ENCODE results near the gene SF1. TPM values are rescaled to one million over a fixed set of nuclear protein-coding genes. Genes with fewer than 3 reads are reported as not detected.

The SF1 gene
- total RNA-seq, 2 experiments from 2014 or later = 519 to 524 TPM

DNA sequence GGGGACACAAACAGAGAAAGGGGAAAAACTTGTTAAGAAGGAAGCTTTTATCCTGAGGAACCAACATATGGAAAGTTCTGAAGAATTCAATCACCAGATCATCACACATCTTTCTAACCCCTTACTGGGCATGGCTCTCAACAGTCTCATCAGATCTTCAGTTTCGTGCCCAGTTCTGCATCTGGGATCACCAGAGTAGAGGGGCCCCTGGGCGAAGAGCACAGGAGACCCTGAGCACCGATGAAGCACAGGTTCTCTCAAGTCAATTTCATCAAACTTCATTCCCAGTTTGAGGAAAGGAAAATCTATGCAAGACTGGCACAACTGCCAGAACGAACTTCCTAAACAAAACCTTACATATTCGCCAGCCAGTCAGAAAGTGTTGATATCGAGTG, 10.0 kb downstream of the SF1 start:
- Mint-ChIP-seq H3K4me1 (peaks cover 67% of the 10 kb centered on the region), H3K36me3 (peaks cover 57% of the 10 kb centered on the region), H3K9me3 (no peaks in the 10 kb centered on the region), H3K4me3 (no peak overlapping the region), H3K27ac (no peak overlapping the region), H3K27me3 (no peaks in the 10 kb centered on the region)
- POLR2A ChIA-PET = interaction anchor here (10.4 to 14.2 kb wide), 2 partner anchors 7 to 23 kb away, joined by 157 to 278 read pairs; partner anchors contain the start of genes RASGRP2 and SF1
- ATAC-seq (ENCODE audit: low read depth) = no peak
- no peak for DNase-seq

DNA sequence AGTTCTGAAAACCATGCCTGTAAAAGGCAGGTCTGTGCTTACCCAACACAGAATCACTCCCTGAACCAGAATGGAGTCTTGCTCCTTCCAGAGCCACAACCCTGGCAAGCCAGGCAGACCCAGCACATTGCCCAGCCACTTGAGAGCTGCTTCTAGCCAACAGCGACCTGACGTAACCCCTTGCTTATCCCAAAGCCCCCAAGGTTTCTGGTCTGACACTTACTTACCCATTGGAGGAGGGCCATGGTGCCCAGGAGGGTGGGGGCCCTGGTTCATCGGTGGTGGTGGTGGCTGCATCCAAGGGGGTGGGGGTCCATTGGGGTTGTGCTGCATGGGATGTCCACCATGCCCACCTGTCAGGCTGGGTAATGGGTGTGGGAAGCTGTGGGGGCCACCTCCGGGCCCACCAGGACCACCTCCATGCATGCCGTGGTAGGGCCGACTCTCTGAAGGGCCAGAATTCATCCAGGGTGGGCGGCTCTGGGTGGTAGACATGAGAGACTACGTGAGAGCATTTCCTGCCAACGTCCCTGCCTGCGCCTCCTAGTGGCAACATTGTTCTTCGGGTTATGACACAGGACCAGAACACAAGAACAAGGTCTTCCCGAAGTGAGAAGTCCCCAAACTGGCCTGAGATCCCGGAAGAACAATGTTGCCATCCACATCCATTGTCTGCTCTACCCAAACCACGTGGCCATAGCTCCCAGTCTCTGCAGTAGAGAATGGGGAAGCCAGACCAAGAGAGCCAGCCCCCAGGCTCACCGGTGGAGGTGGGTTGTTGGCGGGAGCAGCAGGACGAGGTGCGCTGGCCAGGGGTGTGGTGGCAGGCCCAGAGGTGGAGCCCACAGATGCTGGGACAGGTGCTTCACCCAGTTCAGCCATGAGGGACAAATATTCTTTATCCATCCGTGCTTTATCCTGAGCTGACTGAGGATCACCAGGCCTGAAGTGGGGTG, 10.7 kb downstream of the SF1 start:
- Mint-ChIP-seq H3K27me3 (no peaks in the 10 kb centered on the region), H3K4me3 (peak overlapping the region; percentile 39), H3K36me3 (peaks cover 56% of the 10 kb centered on the region), H3K27ac (peak overlapping the region; percentile 70), H3K4me1 (peaks cover 67% of the 10 kb centered on the region), H3K9me3 (no peaks in the 10 kb centered on the region)
- POLR2A ChIA-PET = interaction anchor here (10.4 to 14.2 kb wide), 2 partner anchors 7 to 23 kb away, joined by 157 to 278 read pairs; partner anchors contain the start of genes RASGRP2 and SF1
- ATAC-seq (ENCODE audit: low read depth) (peak; percentile 30), DNase-seq (peak; percentile 81)

DNA sequence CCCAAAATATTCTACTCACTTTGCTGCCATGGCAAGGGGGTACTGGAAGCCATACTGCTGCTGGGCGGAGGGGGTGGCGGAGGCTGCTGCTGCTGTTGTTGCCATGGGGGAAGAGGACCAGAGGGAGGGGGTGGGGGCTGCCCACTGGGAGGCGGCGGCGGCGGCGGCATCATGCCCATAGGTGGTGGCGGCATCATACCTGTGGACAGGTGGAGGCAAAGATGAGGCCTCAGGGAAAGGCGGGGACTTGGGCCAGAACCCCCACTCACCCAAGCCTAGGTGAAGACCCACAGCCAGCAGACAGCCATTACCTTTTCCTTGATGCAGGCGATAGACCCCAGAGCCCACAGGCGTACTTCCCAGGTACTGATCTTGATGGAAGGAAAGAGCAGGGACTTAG, 11.5 kb downstream of the SF1 start:
- POLR2A ChIA-PET = interaction anchor here (10.4 to 14.2 kb wide), 2 partner anchors 8 to 22 kb away, joined by 157 to 278 read pairs; partner anchors contain the start of genes RASGRP2 and SF1
- Mint-ChIP-seq H3K4me3 (peak overlapping the region; percentile 8), H3K9me3 (no peaks in the 10 kb centered on the region)

DNA sequence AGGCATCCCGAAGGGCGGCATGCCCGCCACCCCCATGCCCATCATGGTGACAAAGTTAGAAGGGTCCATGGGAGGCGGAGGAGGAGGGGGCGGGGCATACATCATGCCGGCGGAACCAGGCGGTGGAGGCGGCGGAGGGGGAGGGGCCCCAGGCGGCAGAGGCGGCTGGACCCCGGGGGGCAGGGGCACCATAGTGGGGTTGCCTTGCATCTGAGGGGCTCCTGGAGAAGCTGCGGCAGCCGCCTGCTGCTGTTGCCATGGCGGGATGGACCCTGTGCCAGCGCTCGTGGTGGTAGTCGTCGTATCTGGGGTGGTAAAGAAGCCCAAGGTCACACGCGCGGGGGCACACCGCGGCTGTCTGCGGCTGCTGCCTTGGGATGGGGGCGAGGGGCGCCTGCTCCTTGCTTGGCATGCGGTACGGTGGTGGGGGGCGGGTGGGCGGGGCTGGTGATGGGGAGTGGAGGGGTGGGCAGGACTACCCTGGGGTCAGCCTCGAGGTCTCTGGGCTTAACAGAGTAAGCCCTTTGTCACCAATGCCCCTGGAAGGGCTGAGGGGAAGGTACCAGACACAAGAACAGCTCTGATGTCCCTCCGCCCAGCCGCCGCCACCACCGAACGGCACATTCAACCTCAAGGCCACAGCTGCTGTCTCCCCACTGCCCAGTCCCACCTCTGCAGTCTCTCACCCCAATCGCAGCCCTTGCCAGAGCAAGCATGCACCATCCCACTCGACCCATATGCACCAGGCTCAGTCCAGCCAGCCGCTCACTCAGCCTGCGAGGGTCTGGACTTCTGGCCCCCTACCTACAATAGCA, 12.3 kb downstream of the SF1 start:
- peak; percentile 32 for DNase-seq
- no peak for ATAC-seq (ENCODE audit: low read depth)
- H3K4me1 Mint-ChIP-seq = peaks cover 66% of the 10 kb centered on the region
- peak overlapping the region; percentile 88 for H3K27ac Mint-ChIP-seq
- POLR2A ChIA-PET = interaction anchor here (0.6 to 14.2 kb wide), 4 partner anchors 9 to 444 kb away, joined by 3 to 278 read pairs (median 80); partner anchors contain the start of genes RASGRP2 and SF1
- H3K4me3 Mint-ChIP-seq = peak overlapping the region; percentile 80
- no peaks in the 10 kb centered on the region for H3K27me3 Mint-ChIP-seq
- H3K36me3 Mint-ChIP-seq = peaks cover 51% of the 10 kb centered on the region
- H3K9me3 Mint-ChIP-seq = no peaks in the 10 kb centered on the region

More for the DNA sequence above, 11.5 kb downstream of the SF1 start:
- peak; percentile 26 for DNase-seq
- ATAC-seq (ENCODE audit: low read depth) = no peak
- H3K4me1 Mint-ChIP-seq = peaks cover 66% of the 10 kb centered on the region
- H3K27ac Mint-ChIP-seq = peak overlapping the region; percentile 19
- H3K36me3 Mint-ChIP-seq = peaks cover 51% of the 10 kb centered on the region
- H3K27me3 Mint-ChIP-seq = no peaks in the 10 kb centered on the region

DNA sequence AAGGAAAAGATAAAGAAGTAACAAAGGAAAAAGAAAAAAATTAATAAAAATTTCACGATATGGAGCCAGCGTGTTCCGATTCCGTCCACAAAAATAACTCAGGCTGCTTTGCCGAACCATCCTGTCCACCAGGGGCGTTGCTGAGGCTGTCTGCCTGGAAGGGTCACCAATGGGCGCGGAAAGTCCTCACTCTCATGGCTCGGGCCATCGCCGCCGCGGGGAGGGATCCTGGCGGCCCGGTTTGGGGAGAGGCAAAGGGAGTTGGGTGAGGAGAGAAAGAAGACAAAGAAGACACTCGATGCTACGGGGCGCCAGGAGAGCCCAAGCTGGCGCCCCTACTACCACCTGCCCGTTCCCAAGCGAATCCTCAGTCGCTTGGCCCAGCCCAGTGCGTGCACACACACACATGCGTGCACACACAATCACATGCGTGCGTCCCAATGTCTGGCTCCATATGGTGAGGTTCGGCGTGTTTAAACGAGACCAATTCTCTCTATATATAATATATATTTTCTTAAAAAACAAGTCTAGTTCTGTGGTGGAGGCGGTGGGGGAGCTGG, 13.0 kb downstream of the SF1 start:
- POLR2A ChIA-PET = interaction anchor here (1.9 to 14.2 kb wide), 3 partner anchors 10 to 20 kb away, joined by 4 to 278 read pairs (median 157); partner anchors contain the start of genes RASGRP2 and SF1
- no peaks in the 10 kb centered on the region for H3K9me3 Mint-ChIP-seq
- DNase-seq = peak; percentile 34

DNA sequence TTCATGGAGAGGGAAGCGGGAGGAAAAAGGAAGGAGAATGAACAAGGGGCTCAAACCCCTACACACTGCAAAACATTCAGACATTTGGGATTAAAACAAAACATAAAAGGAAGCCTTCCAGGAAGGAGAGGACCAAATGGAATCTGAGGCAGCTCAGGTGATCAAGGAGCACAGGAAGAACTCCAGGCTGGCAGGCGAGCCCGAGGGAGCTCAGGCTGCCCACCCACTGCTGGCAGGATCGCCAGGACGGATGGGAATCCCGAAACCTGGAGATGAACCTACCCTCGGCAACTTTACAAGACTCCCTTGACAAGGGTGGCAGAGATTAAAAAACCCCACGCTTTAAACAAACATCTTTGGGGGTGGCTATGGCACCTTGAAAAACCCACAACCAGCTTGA, 13.6 kb downstream of the SF1 start:
- POLR2A ChIA-PET = interaction anchor here (1.0 to 14.2 kb wide), 7 partner anchors 10 to 734 kb away, joined by 3 to 278 read pairs (median 4); partner anchors contain the start of genes MALAT1, RASGRP2 and SF1
- Mint-ChIP-seq H3K36me3 (peaks cover 46% of the 10 kb centered on the region), H3K9me3 (no peaks in the 10 kb centered on the region), H3K4me3 (peak overlapping the region; percentile 80), H3K27ac (peak overlapping the region; percentile 88), H3K4me1 (peaks cover 73% of the 10 kb centered on the region), H3K27me3 (no peaks in the 10 kb centered on the region)
- DNase-seq (peak; percentile 32), ATAC-seq (ENCODE audit: low read depth) (no peak)

More for the DNA sequence above, 13.0 kb downstream of the SF1 start:
- peak overlapping the region; percentile 88 for H3K27ac Mint-ChIP-seq
- peaks cover 70% of the 10 kb centered on the region for H3K4me1 Mint-ChIP-seq
- H3K4me3 Mint-ChIP-seq = peak overlapping the region; percentile 80
- no peak for ATAC-seq (ENCODE audit: low read depth)
- H3K36me3 Mint-ChIP-seq = peaks cover 48% of the 10 kb centered on the region
- no peaks in the 10 kb centered on the region for H3K27me3 Mint-ChIP-seq

DNA sequence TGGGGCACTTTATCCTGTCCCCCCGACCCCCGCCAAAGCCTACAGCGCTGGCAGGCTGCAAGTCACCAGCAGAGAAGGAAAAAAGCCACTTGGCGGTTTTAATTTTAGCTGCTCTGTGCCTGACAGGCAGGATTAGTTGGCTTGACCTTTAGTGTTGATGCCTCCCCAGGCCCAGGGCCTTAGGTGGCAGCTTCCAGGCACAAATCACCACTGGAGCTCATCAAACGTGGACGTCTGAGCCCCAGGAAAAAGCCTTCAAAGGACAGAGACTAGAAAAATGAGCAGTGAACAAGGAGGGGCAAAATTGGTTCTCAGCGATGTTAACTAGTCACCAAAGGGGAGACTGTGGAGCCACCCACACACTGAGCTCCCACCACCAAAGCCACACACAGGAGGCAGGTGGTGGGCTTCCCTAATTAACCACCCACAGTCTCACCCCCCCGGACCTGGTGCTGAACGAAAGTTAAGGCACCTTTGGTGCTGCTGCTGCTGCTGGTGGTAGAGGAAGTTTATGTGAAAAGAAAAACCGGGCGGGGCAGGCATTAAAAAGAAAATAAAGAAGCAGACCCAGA, 14.2 kb downstream of the SF1 start:
- H3K4me1 Mint-ChIP-seq = peaks cover 73% of the 10 kb centered on the region
- POLR2A ChIA-PET = interaction anchor here (0.6 to 14.2 kb wide), 10 partner anchors 11 to 735 kb away, joined by 3 to 278 read pairs (median 4); partner anchors contain the start of genes MALAT1, RASGRP2 and SF1
- H3K36me3 Mint-ChIP-seq = peaks cover 41% of the 10 kb centered on the region
- ATAC-seq (ENCODE audit: low read depth) (peak; percentile 51), DNase-seq (peak; percentile 74)
- no peaks in the 10 kb centered on the region for H3K9me3 Mint-ChIP-seq
- H3K27ac Mint-ChIP-seq = peak overlapping the region; percentile 88
- peak overlapping the region; percentile 80 for H3K4me3 Mint-ChIP-seq
- no peaks in the 10 kb centered on the region for H3K27me3 Mint-ChIP-seq

DNA sequence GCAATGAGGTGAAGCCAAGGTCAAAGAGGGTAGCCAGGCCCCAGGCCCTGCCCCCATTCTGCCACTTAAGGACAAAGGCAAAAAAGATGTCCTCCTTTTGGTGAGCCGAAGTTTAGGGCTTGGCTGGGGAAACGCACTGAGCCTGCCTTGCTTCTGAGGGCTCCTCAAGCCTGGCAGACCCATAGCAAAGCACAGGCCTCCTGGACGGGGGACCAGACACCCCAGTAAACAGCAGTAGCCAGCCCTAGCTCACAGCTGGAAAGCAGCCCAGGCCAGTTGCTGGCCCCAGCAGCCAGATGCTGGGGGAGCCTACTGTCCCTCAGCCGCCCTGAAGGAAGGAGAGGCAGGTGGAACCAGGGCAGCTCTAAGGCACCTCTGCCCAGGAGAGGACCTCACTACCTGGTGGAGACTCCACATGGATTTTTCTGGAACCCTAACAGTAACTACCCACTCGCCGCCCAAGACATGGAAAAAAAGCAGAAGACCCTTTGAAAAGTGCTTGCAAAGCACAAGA, 14.8 kb downstream of the SF1 start:
- H3K9me3 Mint-ChIP-seq = no peaks in the 10 kb centered on the region
- no peaks in the 10 kb centered on the region for H3K27me3 Mint-ChIP-seq
- peak overlapping the region; percentile 80 for H3K4me3 Mint-ChIP-seq
- peak; percentile 7 for ATAC-seq (ENCODE audit: low read depth)
- POLR2A ChIA-PET = interaction anchor here (0.6 to 14.2 kb wide), 9 partner anchors 11 to 100 kb away, joined by 3 to 278 read pairs (median 4); partner anchors contain the start of genes RASGRP2 and SF1
- H3K27ac Mint-ChIP-seq = peak overlapping the region; percentile 88
- peaks cover 72% of the 10 kb centered on the region for H3K4me1 Mint-ChIP-seq
- DNase-seq = peak; percentile 57
- peaks cover 37% of the 10 kb centered on the region for H3K36me3 Mint-ChIP-seq

DNA sequence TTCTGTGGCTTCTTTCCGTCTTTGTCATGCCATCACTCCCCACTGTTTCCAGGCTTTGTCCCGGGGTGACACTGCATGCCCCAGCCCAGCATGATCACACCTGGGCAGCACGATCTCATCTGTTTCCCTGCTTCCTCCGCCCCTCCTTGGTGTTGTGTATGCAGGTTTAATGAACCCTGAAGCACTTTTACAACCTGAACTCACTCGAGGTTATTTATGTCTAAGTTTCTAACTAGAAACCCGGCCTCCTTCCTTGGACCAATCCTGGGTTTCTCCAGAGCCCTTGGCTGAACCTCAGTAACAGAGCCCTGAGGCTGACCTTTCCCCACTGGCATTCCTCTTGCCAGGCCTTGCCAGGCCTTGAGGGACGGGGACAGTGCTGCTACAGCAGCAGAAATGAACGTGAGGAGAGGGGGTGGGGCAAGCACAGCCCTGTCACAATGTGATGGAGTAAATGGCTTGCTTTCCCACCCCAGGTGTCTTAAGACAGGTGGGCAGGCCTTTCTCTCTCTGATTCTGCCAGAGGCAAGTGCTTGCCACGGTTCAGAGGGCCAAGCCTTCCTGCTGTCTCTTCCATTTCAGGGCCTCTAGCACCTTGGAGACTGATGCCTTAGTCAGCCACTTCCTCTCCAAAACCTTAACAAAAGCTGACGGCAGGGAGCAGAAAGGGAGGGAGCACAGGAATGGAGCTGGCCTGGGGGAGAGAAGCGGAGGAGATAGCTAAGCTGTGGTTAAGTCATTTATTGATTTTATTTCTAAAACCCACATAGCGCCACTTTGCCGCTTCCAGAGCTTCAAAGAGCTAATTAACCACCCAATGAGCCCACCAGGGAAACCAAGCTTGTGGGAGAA, 15.4 kb downstream of the SF1 start:
- H3K27me3 Mint-ChIP-seq = no peaks in the 10 kb centered on the region
- H3K4me1 Mint-ChIP-seq = peaks cover 68% of the 10 kb centered on the region
- POLR2A ChIA-PET = interaction anchor here (0.9 to 14.2 kb wide), 6 partner anchors 10 to 96 kb away, joined by 3 to 278 read pairs (median 6); partner anchors contain the start of genes RASGRP2 and SF1
- peak overlapping the region; percentile 88 for H3K27ac Mint-ChIP-seq
- no peaks in the 10 kb centered on the region for H3K9me3 Mint-ChIP-seq
- DNase-seq = peak; percentile 56
- peak; percentile 24 for ATAC-seq (ENCODE audit: low read depth)
- peaks cover 30% of the 10 kb centered on the region for H3K36me3 Mint-ChIP-seq
- H3K4me3 Mint-ChIP-seq = peak overlapping the region; percentile 80

DNA sequence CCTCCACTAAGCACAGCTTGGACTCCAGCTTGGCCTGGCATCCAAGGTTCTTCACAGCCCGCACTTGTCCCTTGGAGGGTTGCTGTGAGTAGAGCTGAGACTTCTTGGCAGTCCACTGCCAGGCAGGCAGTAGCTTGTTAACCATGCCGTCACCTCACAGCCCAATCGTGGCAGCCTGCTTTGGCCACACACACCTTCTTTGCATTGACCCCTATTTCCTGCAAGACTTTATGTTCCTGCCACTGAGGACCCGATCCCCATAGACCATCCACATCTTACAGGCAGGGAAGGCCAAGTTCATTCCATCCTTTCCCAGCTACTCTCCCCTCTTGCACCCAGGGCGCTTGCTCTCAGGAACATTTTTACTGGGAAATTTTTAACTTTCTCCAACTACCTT, 16.1 kb downstream of the SF1 start:
- peak overlapping the region; percentile 88 for H3K27ac Mint-ChIP-seq
- no peaks in the 10 kb centered on the region for H3K27me3 Mint-ChIP-seq
- H3K4me1 Mint-ChIP-seq = peaks cover 63% of the 10 kb centered on the region
- H3K9me3 Mint-ChIP-seq = no peaks in the 10 kb centered on the region
- ATAC-seq (ENCODE audit: low read depth) = no peak
- peaks cover 27% of the 10 kb centered on the region for H3K36me3 Mint-ChIP-seq
- DNase-seq = peak; percentile 36
- POLR2A ChIA-PET = interaction anchor here (1.0 to 14.2 kb wide), 4 partner anchors 9 to 97 kb away, joined by 3 to 278 read pairs (median 80); partner anchors contain the start of genes RASGRP2 and SF1
- H3K4me3 Mint-ChIP-seq = peak overlapping the region; percentile 80

DNA sequence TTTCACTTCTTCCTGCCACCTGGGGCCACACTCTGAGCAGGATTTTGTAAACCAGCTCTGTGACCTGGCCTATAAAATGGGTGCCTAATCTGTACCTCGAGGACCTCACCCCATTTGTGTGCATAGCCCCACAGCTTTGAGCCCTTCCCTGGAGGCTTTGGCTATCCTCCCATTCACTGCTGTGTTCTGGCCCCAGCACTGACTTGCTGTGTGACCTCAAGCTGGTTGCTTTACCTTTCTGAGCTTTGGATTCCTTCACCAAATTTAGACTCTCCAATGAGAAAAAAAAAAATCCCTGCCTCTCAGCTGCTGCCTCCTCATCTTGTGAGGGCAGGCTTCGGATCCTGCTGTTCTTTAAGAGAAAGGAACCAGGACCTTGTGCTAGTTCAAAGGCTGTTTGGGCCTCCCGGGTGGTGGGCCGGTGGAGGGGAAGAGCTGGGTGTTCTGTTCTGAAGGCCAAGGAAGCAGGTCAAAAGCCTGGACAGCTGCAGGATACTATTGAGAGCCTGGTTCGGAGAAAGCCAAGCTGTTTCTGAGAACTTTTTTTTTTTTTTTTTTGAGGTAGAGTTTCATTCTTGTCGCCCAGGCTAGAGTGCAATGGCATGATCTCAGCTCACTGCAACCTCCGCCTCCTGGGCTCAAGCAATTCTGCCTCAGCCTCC, 17.5 kb downstream of the SF1 start:
- Mint-ChIP-seq H3K27ac (peak overlapping the region; percentile 88), H3K4me1 (peaks cover 59% of the 10 kb centered on the region), H3K36me3 (peaks cover 23% of the 10 kb centered on the region), H3K9me3 (no peaks in the 10 kb centered on the region), H3K4me3 (peak overlapping the region; percentile 77), H3K27me3 (no peaks in the 10 kb centered on the region)
- peak; percentile 53 for DNase-seq
- no peak for ATAC-seq (ENCODE audit: low read depth)
- POLR2A ChIA-PET = interaction anchor here (0.7 to 14.2 kb wide), 9 partner anchors 9 to 1138 kb away, joined by 3 to 278 read pairs (median 4); partner anchors contain the start of genes MAP4K2, RASGRP2 and SF1

All from activated naive CD8-positive, alpha-beta T cell treated with anti-CD3 and anti-CD28 coated beads, Interleukin-2, amount 10 ng/mL, durations not matched to agents 7 days and 5 days (primary cell).